Activated naive CD4-positive, alpha-beta T cell treated with Interleukin-2 at 50 U/mL for 16 hours (primary cell): ENCODE data around the gene OR2A2.
"Not testable (repeated sequence)": the region's sequence is repeated elsewhere in the genome, so short reads cannot be mapped to it uniquely, and the experiment has no call there.

Experiments used
- DNase-seq: peaks from one replicate; pipeline ENCODE4 v3.0.0-alpha.2; 2020

OR2A2 gene, protein sequence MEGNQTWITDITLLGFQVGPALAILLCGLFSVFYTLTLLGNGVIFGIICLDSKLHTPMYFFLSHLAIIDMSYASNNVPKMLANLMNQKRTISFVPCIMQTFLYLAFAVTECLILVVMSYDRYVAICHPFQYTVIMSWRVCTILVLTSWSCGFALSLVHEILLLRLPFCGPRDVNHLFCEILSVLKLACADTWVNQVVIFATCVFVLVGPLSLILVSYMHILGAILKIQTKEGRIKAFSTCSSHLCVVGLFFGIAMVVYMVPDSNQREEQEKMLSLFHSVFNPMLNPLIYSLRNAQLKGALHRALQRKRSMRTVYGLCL

DNA sequence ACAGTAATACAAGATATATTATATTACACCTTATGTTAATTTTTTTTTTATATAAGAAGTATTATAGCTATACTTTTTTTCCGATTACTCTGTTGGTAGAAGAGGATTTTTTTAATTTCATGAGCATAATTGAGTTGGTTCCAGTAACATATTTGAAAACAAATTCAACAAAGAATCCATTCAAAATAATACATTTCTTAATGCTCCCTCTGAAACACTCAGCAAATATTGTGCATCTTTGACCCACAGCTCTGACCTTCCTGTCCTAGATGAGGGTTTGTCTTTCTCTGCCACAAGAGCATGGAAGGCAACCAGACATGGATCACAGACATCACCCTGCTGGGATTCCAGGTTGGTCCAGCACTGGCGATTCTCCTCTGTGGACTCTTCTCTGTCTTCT lies at the start of gene OR2A2:
TSS of gene OR2A2 (plus strand) at position 301 of the 400 bp plus-strand sequence. CDS start at position 301, 0 bp downstream.
- no peak for DNase-seq

DNA sequence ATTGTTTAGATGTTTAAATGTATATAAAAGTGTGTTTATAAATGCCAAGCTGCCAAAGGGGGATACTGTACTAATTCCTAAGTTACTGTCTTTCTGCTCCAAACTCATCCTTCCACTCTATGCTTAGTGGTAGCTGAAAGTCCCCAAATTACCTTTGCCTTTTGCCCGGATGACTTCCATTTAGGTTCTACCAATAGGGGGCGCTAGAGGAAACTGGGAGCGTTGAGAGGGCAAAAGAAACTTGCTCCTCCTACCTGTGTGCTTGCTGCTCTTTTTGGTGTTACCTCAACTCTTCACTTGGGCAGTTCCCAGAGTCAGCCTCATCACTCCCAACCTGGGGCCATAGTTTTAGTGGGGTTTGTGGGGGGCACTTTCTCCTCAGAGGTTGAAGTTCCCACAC lies 45.7 kb upstream of the OR2A2 start:
- DNase-seq, result no peak

DNA sequence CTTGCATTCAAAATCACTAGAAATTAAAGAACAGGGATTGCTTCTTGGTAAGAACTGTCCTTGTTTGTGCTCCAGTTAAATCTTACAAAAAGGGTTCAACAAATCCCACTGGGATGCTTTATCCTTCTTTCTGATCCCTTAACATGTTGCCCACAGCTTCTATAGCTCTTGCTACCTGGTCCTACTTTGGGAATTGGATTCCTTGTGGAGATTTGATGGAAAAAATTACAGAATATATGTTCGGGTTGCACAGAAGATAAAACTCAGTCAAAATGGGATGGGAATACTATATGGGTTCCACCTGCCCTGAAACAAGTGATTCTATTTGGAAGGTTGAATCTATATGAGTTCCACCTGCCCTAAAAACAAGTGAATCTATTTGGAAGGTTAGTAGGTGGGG lies 39.9 kb upstream of the OR2A2 start, which contains the start of gene OR2A25:
TSS of gene OR2A25 (plus strand) at position 301 of the 400 bp plus-strand sequence. CDS start 4,409 bp downstream, outside the sequence.
- no peak for DNase-seq

DNA sequence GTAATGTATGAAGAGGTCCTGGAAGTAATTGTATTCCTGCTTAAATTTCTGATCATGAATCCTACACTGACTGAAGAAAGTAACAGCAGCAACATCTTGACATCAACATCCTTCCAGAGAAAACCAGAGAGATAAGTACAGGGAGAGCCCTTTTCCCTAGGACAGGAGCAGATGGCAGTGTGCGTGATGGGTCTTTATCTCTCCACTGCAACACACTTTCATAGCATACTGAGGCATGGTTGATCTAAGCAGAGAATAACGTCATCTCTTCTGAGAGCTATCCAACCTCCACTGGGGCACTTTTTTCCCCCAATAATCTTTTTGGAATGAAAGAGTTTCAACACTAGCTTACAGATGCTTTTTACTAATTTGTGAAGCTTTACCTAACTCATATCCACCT lies 39.4 kb upstream of the OR2A2 start:
- DNase-seq, result no peak

DNA sequence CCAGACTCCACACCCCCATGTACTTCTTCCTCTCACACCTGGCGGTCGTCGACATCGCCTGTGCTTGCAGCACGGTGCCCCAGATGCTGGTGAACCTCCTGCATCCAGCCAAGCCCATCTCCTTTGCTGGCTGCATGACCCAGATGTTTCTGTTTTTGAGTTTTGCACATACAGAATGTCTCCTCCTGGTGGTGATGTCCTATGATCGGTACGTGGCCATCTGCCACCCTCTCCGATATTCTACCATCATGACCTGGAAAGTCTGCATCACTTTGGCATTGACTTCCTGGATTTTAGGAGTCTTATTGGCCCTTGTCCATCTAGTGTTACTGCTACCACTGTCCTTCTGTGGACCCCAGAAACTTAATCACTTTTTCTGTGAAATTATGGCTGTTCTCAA lies 35.0 kb upstream of the OR2A2 start:
- DNase-seq, result no peak

DNA sequence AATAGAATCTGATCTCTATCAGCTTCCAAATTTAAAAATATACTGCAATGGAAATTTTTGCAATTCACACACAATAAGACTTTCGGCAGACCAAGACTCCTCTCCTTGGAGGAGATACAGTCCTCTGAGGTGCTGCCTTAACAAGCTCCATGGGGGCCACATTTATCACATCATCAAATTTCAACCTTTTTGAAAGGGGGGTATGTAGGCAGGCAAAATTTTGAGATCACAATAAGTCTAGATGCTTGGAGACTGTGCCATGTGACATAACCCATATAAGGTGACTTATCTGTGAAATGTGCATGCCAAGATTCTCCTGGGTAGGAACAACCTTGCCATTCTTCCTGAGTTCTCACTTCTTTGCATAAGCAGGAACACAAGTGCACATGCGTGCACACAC lies 23.4 kb upstream of the OR2A2 start, which contains the start of gene OR2A12:
TSS of gene OR2A12 (plus strand) at position 301 of the 400 bp plus-strand sequence. CDS start 8,830 bp downstream, outside the sequence.
- DNase-seq, result no peak

DNA sequence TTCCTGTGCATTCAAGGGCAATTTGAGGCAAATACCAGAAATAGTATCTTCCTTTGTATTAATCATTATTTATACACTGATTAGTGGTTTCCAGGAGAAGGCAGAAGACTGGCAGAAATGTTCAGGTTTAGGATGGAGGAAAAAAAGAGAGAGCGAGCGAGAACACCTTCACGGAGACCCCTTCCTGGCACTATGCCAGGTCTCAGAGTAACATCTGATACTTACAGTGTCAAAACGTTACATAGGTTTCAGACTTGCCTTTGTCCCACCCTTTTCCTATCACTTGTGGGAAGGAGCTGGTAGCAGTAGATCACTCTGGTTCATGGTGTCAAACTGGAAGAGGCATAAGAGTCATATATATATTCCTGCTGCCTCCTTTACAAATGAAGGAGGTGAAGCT lies 22.7 kb upstream of the OR2A2 start:
- no peak for DNase-seq

DNA sequence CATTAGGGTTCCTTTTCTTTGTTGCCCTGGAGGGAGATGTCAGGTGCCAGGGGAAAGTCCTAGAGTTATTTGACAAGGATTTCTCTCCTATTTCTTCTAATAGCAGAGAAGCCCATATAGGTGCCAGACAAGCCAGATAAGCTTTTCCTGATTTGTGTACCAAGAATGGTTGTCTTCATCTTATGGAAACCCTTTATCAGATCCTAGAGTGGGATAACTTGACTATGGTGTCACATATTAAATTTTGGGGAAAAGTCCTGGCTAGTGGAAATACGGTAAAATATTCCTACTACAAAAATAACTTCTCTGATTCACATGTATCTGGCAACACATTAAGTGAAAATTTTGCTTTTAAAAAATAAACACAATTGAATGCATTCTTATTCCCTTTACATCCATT lies 22.2 kb upstream of the OR2A2 start:
- DNase-seq, result no peak

DNA sequence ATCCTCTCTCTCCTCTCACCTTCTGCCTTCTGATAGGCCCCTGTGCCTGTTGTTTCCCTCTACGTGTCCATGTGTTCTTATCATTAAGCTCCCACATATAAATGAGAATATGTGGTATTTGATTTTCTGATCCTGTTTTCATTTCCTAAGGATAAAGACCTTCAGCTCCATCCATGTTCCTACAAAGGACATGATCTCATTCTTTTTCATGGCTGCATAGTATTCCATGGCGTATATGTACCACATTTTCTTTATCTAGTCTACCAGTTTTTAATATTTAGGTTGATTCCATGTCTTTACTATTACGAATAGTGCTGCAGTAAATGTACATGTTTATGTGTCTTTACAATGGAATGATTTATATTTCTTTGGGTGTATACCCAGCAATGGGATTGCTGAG lies 18.7 kb upstream of the OR2A2 start:
- DNase-seq, result no peak

DNA sequence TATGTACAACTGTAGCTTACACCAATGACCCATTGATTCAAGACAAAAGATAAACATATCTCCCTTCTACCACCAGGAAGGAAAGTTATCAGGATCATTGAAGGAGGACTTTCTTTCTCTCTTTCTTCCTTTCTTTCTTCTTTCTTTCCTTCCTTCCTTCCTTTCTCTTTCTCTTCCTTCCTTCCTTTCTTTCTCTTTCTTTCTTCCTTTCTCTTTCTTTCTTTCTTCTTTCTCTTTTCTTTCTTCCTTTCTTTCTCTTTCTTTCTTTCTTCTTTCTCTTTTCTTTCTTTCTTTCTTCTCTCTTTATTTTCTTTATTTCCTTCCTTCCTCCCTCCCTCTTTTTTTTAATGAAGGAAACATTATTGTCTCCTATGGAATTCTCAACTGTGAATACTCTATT lies 10.6 kb upstream of the OR2A2 start:
- DNase-seq, result no peak

DNA sequence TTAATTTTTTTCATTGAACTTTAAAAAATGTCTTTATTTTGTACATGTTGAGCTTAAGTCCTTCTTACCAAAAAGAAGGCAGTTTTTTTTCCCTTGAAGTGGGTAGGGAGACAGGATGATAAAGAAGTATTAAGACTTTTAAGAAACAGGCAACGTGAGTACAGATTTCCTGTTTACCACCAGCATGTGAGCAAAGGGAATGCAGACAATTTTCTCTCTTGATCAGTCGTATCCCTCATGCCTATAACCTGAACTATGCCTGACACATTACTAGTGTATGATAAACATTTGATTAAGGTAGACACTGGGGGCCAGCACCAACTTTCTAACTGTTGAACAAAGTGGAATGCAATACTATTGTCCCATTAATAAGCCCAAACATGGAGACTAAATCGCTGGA lies 8.8 kb upstream of the OR2A2 start:
- no peak for DNase-seq

DNA sequence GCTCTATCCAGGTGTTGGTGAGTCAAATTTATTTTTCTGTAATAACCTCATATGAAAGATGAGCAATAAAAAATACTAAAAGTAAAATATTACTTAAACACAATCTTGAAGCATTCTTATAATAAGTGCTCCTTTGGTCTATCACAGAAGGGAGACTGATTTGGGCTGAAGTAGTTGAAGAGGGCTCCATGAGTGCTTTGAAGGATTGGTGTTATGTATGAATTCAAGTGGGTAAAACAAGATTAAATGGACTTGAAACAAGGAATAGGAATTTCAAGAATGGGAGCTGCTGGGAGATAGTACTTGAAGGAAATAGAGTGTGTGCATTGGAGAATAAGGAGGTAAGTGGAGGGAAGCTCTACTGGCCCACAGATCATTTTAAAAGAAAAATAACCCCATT lies 7.3 kb upstream of the OR2A2 start:
- DNase-seq, result no peak

DNA sequence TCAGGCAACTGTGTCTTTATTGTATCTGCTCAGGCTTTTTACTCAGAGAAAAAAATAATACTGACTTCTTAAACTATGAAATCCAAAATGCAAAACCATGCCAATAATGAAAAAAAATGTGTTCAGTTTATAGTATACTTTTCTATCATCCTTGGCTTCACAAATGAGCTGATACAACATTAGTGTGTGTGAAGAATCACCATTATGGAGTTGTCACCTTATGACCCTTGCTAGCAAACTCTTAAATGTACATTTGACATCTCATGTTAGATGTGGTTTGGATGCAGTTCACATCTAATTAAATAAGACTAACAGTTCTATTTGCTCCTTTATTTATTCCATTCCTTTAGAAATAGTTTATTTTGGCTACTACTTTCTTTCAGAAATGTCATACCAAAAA lies 4.2 kb upstream of the OR2A2 start:
- no peak for DNase-seq

DNA sequence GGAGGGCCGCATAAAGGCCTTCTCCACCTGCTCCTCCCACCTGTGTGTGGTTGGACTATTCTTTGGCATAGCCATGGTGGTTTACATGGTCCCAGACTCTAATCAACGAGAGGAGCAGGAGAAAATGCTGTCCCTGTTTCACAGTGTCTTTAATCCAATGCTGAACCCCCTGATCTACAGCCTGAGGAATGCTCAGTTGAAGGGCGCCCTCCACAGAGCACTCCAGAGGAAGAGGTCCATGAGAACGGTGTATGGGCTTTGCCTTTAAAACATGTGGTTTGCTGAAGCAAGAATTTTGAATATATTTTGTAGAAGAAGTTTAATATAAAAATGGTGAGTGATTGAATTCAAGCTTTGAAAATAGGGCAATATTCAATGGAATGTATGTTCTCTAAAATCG lies 889 bp downstream of the OR2A2 start:
- no peak for DNase-seq

DNA sequence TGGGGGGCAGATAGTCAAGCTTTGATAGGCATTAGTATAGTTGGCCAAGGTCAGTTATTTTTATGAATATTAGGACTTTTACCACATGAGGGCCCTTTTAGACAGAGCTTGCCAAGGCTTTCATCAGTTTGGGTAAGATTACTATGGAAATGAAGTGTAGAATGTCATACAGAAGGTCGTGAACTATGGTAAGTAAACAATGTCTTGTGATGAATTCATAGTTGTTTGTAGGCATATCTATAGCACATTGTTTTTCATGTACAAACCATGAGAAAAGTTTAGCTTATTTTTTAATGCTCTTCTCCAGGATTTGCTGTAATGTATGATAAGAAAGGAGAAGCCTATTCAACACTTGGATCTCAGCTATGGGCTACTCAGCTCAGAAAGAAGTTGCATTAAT lies 4.3 kb downstream of the OR2A2 start:
- DNase-seq, result no peak

DNA sequence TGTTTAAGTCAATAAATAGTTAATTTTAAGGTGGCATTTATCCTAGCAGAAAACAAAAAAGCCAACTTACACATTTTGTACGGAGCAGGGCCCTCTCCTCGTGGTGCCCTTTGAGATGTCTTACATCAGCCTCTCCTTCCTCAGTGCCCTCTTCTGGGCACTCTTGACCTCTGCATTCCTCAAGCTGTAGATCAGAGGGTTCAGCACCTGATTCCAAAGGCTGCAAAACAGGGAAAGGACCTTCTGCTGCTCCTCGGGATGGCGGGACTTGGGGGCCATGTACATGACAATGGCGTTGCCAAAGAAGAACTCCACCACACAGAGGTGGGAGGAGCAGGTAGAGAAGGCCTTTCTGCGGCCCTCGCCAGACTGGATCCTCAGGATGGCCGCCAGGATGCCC lies 9.0 kb downstream of the OR2A2 start:
- DNase-seq, result no peak

DNA sequence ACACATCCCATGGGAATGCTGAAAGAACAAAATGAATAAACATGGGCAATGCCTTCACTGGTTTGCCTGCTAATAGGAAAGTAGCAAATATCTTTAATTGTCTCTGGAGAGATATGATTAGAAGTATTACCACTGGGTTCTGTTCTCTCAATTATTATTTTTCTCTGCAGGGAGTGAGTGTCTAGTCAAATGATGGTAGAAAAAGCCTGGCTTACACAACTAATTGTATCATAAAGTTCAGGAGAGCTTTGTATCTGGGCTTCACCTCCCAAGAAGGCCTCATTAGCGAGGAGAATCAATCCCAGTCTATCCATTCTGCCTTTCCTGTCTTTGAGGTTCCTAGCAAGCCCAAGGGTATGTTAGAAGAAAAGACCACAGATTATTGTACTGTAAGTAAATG lies 13.5 kb downstream of the OR2A2 start, which contains the start of gene OR2A14:
TSS of gene OR2A14 (plus strand) at position 301 of the 400 bp plus-strand sequence. CDS start 5,937 bp downstream, outside the sequence.
- DNase-seq, result no peak

DNA sequence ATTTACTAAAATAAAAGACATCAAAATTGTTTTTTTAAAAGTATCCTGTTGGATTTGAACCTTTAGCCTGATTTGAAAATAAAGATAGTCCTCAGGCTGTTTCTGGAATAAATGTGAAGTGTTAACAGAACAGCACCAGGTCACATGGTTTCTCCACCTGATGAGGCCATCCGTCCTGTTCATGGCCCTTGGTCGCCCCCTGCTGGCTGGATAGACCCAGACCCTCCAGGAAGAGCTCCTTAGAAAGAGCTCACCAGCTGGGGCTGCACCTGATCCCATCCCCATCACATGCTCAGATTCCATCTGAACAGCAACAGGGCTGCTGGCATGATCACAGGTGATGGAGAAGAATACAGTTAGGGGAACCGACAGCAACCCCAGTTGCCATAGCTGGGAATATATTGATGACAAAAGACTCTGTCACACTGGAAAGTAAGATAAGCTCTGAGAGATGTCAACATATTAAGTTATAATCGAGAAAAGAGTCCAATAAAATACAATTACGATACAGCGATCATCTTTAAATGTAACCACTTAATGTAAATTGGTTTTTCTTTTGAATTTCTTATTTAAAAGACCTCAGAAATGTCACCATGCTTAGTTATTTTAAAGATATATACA lies 18.4 kb downstream of the OR2A2 start:
- DNase-seq, result peak; percentile 87

DNA sequence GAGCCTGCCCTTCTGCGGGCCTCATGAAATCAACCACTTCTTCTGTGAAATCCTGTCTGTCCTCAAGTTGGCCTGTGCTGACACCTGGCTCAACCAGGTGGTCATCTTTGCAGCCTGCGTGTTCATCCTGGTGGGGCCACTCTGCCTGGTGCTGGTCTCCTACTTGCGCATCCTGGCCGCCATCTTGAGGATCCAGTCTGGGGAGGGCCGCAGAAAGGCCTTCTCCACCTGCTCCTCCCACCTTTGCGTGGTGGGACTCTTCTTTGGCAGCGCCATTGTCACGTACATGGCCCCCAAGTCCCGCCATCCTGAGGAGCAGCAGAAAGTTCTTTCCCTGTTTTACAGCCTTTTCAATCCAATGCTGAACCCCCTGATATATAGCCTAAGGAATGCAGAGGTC lies 20.2 kb downstream of the OR2A2 start:
- not testable (repeated sequence) for DNase-seq

DNA sequence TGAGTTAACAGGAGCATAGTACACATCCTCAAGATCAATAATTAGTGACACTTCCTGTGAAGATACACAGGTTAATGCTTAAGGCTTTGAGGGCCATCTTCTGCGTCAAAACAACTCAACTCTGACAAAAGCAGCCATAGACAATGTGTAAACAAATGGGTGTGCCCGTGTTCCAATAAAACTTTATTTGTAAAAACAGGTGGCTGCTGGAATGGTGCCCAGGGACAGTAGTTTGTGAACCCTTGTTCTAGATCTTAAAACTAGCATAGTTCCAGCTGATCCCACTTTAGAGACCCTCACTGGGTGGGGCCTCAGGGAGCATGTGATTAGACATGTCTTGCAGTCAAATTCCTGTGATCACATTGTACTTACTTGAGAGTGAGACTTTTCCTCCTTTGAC lies 21.3 kb downstream of the OR2A2 start:
- no peak for DNase-seq

DNA sequence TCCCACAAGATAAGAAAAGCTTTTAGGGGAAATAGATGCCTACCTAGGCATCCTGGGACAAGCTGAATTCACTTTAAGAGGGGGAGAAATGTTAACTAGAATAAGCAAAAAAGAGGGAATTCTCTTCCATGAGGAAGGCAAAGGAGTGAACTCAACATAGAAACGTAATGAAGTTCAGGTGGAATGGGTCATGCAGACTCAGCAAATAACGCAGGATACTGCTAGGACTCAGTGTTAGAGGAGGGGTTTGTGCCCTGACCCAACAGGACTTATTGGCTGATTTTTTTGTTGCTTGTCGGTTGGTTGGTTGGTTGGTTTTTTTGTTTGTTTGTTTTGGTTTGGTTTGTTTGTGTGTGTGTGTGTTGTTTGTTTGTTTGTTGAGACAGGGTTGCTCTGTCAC lies 22.9 kb downstream of the OR2A2 start:
- no peak for DNase-seq

DNA sequence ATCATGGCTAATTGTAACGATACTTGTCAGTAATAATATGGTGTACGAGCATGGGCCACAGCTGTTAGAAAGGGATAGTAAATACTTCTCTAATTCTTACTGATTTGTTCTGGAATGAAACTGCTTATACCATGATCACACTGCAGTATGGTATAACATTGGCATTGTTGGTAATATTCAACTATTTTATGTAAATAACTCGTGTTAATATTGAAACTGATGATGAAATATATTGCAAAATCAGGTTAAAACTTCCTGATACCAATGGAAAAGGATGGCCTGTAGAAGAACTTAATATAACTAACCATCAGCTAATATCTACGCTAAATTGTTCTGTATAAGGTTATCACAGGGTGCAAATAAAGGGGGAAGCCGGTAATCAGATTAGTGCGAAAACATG lies 23.9 kb downstream of the OR2A2 start:
- DNase-seq, result no peak

DNA sequence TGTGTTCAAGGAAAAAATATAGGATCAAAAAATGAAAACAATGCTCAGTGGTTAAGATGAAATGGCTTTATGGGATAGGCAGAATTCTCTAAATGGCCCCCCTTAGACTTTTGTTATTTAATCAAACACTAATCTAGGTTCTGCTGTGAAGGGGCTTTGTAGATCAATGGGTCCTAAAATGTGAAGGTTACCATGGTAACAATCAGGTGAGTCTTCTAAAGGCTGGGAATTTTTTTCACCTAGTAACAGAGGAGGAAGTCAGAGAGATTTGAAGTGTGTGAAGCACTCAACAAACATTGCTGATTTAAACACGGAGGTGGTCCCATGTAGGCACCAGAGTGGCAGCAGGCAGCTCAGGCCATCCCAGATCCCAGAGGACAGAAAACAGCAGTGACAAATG lies 24.7 kb downstream of the OR2A2 start:
- DNase-seq, result no peak

DNA sequence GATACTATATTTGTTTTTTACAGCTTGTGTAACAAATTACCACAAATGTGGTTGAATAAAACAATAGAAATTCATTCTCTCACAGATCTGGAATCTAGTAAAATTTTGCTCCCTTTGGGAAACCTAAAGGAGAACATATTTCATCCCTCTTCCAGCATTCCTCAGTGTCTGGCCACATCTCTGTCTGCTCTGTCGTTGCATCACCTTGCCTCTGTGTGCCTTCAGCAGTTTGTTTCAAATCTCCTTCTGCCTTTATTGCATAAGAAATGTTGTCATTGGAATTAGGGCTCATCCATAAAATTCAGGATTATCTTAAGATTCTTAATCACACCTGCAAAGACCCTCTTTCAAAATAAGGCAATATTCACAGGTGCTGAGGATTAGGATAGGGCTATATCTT lies 28.1 kb downstream of the OR2A2 start:
- DNase-seq, result no peak

DNA sequence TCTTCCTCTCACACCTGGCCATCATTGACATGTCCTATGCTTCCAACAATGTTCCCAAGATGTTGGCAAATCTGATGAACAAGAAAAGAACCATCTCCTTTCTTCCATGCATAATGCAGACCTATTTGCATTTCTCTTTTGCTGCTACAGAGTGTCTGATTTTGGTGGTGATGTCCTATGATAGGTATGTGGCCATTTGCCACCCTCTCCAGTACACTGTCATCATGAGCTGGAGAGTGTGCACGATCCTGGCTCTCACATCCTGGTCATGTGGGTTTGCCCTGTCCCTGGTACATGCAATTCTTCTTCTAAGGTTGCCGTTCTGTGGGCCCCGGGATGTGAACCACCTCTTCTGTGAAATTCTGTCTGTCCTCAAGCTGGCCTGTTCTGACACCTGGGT lies 32.8 kb downstream of the OR2A2 start:
- DNase-seq, result no peak
